Smooth muscle cell (in vitro differentiated cells): ENCODE results near the gene CLDN16. TPM values are rescaled to one million over a fixed set of nuclear protein-coding genes. Genes with fewer than 3 reads are reported as not detected.

Experiments used
- DNase-seq: peaks from one replicate; lab custom pipeline; 2025; ENCODE audit not compliant: unreplicated experiment; lab: John Stamatoyannopoulos, UW
- H2AFZ ChIP-seq: fragments of 200-600 bp; sonication (generic); 2 replicates; pipeline ENCODE4 v1.6.0; 2016; ENCODE audit warnings: antibody characterized with exemption, low read depth, mild to moderate bottlenecking
- H3F3A ChIP-seq: fragments of 200-600 bp; sonication (generic); 2 replicates; pipeline ENCODE4 v1.6.0; 2017; ENCODE audit warnings: antibody characterized with exemption, low read depth
- H3K27ac ChIP-seq: fragments of 200-600 bp; sonication (generic); 2 replicates; pipeline ENCODE4 v1.5.1; 2016; ENCODE audit warnings: low read depth, mild to moderate bottlenecking
- H3K27me3 ChIP-seq: fragments of 200-600 bp; sonication (generic); 2 replicates; pipeline ENCODE4 v1.6.1; 2016; ENCODE audit warnings: low read depth, mild to moderate bottlenecking
- H3K36me3 ChIP-seq: fragments of 200-600 bp; sonication (generic); 2 replicates; pipeline ENCODE4 v1.5.1; 2016; ENCODE audit warnings: low read depth
- H3K4me1 ChIP-seq: fragments of 200-600 bp; sonication (generic); 2 replicates; pipeline ENCODE4 v1.5.1; 2016; ENCODE audit warnings: low read depth
- H3K4me2 ChIP-seq: fragments of 200-600 bp; sonication (generic); 2 replicates; pipeline ENCODE4 v1.6.0; 2016; ENCODE audit warnings: mild to moderate bottlenecking
- H3K4me3 ChIP-seq: fragments of 200-600 bp; sonication (generic); 2 replicates; pipeline ENCODE4 v1.5.1; 2016; ENCODE audit warnings: mild to moderate bottlenecking
- H3K79me2 ChIP-seq: fragments of 200-600 bp; sonication (generic); 2 replicates; pipeline ENCODE4 v1.6.0; 2016; ENCODE audit warnings: low read depth, mild to moderate bottlenecking
- H3K9ac ChIP-seq: fragments of 200-600 bp; sonication (generic); 2 replicates; pipeline ENCODE4 v1.6.0; 2016; ENCODE audit warnings: low read depth
- H3K9me3 ChIP-seq: fragments of 200-600 bp; sonication (generic); replicated peaks from 2 replicates; pipeline ENCODE4 v1.5.1; 2016; ENCODE audit warnings: low read depth
- H4K20me1 ChIP-seq: fragments of 200-600 bp; sonication (generic); 2 replicates; pipeline ENCODE4 v1.6.0; 2016; ENCODE audit warnings: low read depth
- WGBS: methylation state at CpG from one replicate; pipeline ENCODE4 v1.1.7; 2016; ENCODE audit warnings: low lambda C conversion rate; 5-methylcytosine and 5-hydroxymethylcytosine counted together
- polyA plus RNA-seq: library from polyadenylated mRNA; unstranded; fragments of >200 nt; fragmentation: Nextera tagmentation; extraction: Ambion mirVana; gene quantifications from 2 replicates; pipeline ENCODE4 v1.2.1, GENCODE V29; 2016
- total RNA-seq: library from RNA; depleted of rRNA; stranded (reverse); fragments of >200 nt; gene quantifications from 2 replicates; pipeline ENCODE4 v1.2.3, GENCODE V29; 2014
- TF ChIP-seq, protein P1 (sequence below): fragments of 200-600 bp; sonication (generic); IDR thresholded peaks from 2 replicates; pipeline ENCODE4 v1.5.1; 2017; ENCODE audit warnings: borderline replicate concordance, mild to moderate bottlenecking, antibody characterized with exemption; ENCODE audit not compliant: insufficient read depth, poor library complexity, severe bottlenecking

Gene CLDN16
- total and polyA plus RNA-seq, 2 experiments from 2014 or later, result 0.13 to 0.40 TPM

DNA sequence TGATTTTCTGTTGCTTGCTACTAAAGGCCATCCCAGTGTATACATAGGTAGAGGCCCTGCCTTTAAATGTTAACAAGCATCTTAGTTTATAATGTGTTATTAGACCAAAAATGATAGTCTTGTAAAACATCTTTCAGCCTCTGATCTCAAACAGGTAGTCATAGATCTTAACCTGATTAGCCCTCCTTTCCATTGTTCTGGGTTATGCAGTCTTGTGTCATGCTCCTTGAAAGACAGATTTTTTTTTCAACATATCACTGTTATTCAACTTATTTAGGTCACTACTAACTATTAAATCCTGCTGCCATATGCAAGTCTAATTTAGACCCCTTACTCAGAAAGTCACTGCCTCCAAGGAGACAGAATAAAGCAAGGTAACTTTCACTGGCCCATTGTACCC is 19.1 kb upstream of the CLDN16 start:
- no peaks in the 10 kb centered on the region for H4K20me1 ChIP-seq
- H3K27ac ChIP-seq, result peak overlapping the region; percentile 86
- H3K4me3 ChIP-seq, result no peak overlapping the region
- DNase-seq, result no peak
- H3K9ac ChIP-seq, result peak overlapping the region; percentile 8
- TF ChIP-seq, protein P1, sequence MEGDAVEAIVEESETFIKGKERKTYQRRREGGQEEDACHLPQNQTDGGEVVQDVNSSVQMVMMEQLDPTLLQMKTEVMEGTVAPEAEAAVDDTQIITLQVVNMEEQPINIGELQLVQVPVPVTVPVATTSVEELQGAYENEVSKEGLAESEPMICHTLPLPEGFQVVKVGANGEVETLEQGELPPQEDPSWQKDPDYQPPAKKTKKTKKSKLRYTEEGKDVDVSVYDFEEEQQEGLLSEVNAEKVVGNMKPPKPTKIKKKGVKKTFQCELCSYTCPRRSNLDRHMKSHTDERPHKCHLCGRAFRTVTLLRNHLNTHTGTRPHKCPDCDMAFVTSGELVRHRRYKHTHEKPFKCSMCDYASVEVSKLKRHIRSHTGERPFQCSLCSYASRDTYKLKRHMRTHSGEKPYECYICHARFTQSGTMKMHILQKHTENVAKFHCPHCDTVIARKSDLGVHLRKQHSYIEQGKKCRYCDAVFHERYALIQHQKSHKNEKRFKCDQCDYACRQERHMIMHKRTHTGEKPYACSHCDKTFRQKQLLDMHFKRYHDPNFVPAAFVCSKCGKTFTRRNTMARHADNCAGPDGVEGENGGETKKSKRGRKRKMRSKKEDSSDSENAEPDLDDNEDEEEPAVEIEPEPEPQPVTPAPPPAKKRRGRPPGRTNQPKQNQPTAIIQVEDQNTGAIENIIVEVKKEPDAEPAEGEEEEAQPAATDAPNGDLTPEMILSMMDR, result no peak
- H2AFZ ChIP-seq, result no peak overlapping the region
- H3F3A ChIP-seq, result no peaks in the 10 kb centered on the region
- no peaks in the 10 kb centered on the region for H3K4me1 ChIP-seq
- H3K9me3 ChIP-seq, result no peaks in the 10 kb centered on the region
- no peaks in the 10 kb centered on the region for H3K79me2 ChIP-seq
- no peak overlapping the region for H3K4me2 ChIP-seq
- H3K36me3 ChIP-seq, result no peaks in the 10 kb centered on the region
- H3K27me3 ChIP-seq, result no peaks in the 10 kb centered on the region

- no peaks in the 10 kb centered on the region for H3K4me1 ChIP-seq
- H3K27ac ChIP-seq, result peak overlapping the region; percentile 86
- peak overlapping the region; percentile 15 for H2AFZ ChIP-seq
- no peaks in the 10 kb centered on the region for H3K79me2 ChIP-seq
- H3K4me2 ChIP-seq, result peak overlapping the region; percentile 30
- TF ChIP-seq, protein P1, result no peak
- WGBS, result 56% methylated on average over 5 of the region's 5 CpGs
- no peaks in the 10 kb centered on the region for H3K36me3 ChIP-seq
- H3K9ac ChIP-seq, result peak overlapping the region; percentile 63
- H3K27me3 ChIP-seq, result no peaks in the 10 kb centered on the region
- H3F3A ChIP-seq, result no peaks in the 10 kb centered on the region
- no peaks in the 10 kb centered on the region for H3K9me3 ChIP-seq
- no peak for DNase-seq
- H4K20me1 ChIP-seq, result no peaks in the 10 kb centered on the region
- H3K4me3 ChIP-seq, result no peak overlapping the region
Measured at GRCh38 chr3:190369668-190370295, 18.2 kb upstream of the CLDN16 start.

- H3K27me3 ChIP-seq, result no peaks in the 10 kb centered on the region
- H3F3A ChIP-seq, result no peaks in the 10 kb centered on the region
- DNase-seq, result no peak
- H2AFZ ChIP-seq, result no peak overlapping the region
- no peak overlapping the region for H3K4me3 ChIP-seq
- TF ChIP-seq, protein P1, result no peak
- H3K79me2 ChIP-seq, result no peaks in the 10 kb centered on the region
- WGBS, result 78% methylated on average over 2 of the region's 2 CpGs
- no peaks in the 10 kb centered on the region for H4K20me1 ChIP-seq
- no peaks in the 10 kb centered on the region for H3K9me3 ChIP-seq
- peak overlapping the region; percentile 86 for H3K27ac ChIP-seq
- no peaks in the 10 kb centered on the region for H3K4me1 ChIP-seq
- peak overlapping the region; percentile 30 for H3K4me2 ChIP-seq
- no peaks in the 10 kb centered on the region for H3K36me3 ChIP-seq
- H3K9ac ChIP-seq, result peak overlapping the region; percentile 63
Measured at GRCh38 chr3:190370369-190370768, 17.6 kb upstream of the CLDN16 start.

DNA sequence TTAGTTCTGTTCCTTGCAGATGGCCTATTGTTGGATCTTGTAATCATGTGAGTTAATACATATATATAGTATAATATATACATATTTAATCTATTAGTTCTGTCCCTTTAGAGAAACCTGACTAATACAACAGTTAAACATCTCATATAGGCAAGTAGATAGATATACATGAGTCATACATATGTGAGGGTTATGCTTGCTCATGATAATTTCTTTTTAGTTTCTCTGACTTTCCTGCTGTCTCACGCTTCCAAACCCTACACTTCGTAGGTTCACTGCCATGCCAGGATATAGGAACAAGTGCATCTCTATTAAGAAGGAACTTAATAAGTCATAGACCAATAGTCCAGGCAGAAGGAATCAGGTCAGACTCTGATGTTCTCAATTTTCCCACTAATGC is 16.8 kb upstream of the CLDN16 start:
- 41% methylated on average over 2 of the region's 2 CpGs for WGBS
- H3K9me3 ChIP-seq, result no peaks in the 10 kb centered on the region
- H3K27me3 ChIP-seq, result no peaks in the 10 kb centered on the region
- no peaks in the 10 kb centered on the region for H3F3A ChIP-seq
- TF ChIP-seq, protein P1, result no peak
- H3K4me2 ChIP-seq, result no peak overlapping the region
- DNase-seq, result no peak
- peak overlapping the region; percentile 57 for H3K27ac ChIP-seq
- H2AFZ ChIP-seq, result no peak overlapping the region
- no peaks in the 10 kb centered on the region for H3K79me2 ChIP-seq
- no peaks in the 10 kb centered on the region for H4K20me1 ChIP-seq
- H3K4me1 ChIP-seq, result no peaks in the 10 kb centered on the region
- no peak overlapping the region for H3K4me3 ChIP-seq
- H3K9ac ChIP-seq, result no peak overlapping the region
- no peaks in the 10 kb centered on the region for H3K36me3 ChIP-seq
